IMR-90 (cell line): Measurements from ENCODE around the gene RASL11A. TPM values are rescaled to one million over a fixed set of nuclear protein-coding genes. Genes with fewer than 3 reads are reported as not detected.

ENCODE experiments used
- ATAC-seq: fragments of 200-7000 bp; cut with Tn5 transposase; 2 replicates; pipeline ENCODE4 v1.9.1; 2020; ENCODE audit warnings: low read depth, mild to moderate bottlenecking, moderate library complexity
- BruUV-seq: library from RNA; stranded (reverse); fragments of 400-500 nt; replicated peaks from 2 replicates; lab custom pipeline; 2021; lab: Mats Ljungman, UMichigan
- CTCF ChIA-PET: fragments of 300-600 bp; formaldehyde crosslinking; extraction: SDS; loops from one replicate; lab custom pipeline; 2021; ENCODE audit warnings: antibody characterized with exemption; lab: Yijun Ruan, JAX
- POLR2A ChIA-PET: fragments of 300-600 bp; sonication (Branson Sonifier 250); formaldehyde crosslinking; loops from one replicate; lab custom pipeline; 2022; ENCODE audit warnings: antibody characterized with exemption; ENCODE audit not compliant: unreplicated experiment; lab: Charles Lee
- DNase-seq: peaks from one replicate; pipeline ENCODE4 v3.0.0; 2013
- H2AFZ ChIP-seq: replicated peaks from 2 replicates; pipeline ENCODE3; 2013; ENCODE audit warnings: low read length, mild to moderate bottlenecking; ENCODE audit not compliant: poor library complexity
- H2AK5ac ChIP-seq: 2 replicates; pipeline ENCODE4 v1.6.1; 2013; ENCODE audit warnings: low read depth, low read length, inconsistent platforms
- H2AK9ac ChIP-seq: replicated peaks from 2 replicates; pipeline ENCODE3; 2013; ENCODE audit warnings: mild to moderate bottlenecking, low read depth, low read length, moderate library complexity; ENCODE audit not compliant: poor library complexity
- H2BK120ac ChIP-seq: 2 replicates; pipeline ENCODE4 v1.6.1; 2013; ENCODE audit warnings: low read depth, low read length, inconsistent platforms
- H2BK15ac ChIP-seq: 3 replicates; pipeline ENCODE4 v1.6.1; 2013; ENCODE audit warnings: low read depth, low read length, inconsistent platforms
- H2BK20ac ChIP-seq: 2 replicates; pipeline ENCODE4 v1.6.1; 2013; ENCODE audit warnings: low read depth, mild to moderate bottlenecking, inconsistent platforms, low read length, moderate library complexity
- H2BK5ac ChIP-seq: 2 replicates; pipeline ENCODE4 v1.6.1; 2013; ENCODE audit warnings: mild to moderate bottlenecking, low read depth, low read length, inconsistent platforms; ENCODE audit not compliant: poor library complexity, severe bottlenecking
- H3K14ac ChIP-seq: replicated peaks from 2 replicates; pipeline ENCODE4 v1.6.1; 2013; ENCODE audit warnings: low read depth, low read length, inconsistent platforms
- H3K18ac ChIP-seq: 2 replicates; pipeline ENCODE4 v1.6.1; 2013; ENCODE audit warnings: low read depth, low read length, control low read depth
- H3K23ac ChIP-seq: 2 replicates; pipeline ENCODE4 v1.6.1; 2013; ENCODE audit warnings: low read depth, low read length, inconsistent platforms
- H3K27ac ChIP-seq: 2 replicates; pipeline ENCODE4 v1.5.1; 2013; ENCODE audit warnings: mild to moderate bottlenecking, control low read depth, low read length; ENCODE audit not compliant: insufficient read depth
- H3K27me3 ChIP-seq: 2 replicates; pipeline ENCODE4 v1.6.1; 2013; ENCODE audit warnings: low read length; ENCODE audit not compliant: control insufficient read depth, insufficient read depth
- H3K36me3 ChIP-seq: 2 replicates; pipeline ENCODE4 v1.6.1; 2013; ENCODE audit warnings: low read length, mixed read lengths; ENCODE audit not compliant: control insufficient read depth, insufficient read depth
- H3K4ac ChIP-seq: 2 replicates; pipeline ENCODE4 v1.6.1; 2013; ENCODE audit warnings: low read depth, low read length, inconsistent platforms
- H3K4me1 ChIP-seq: 2 replicates; pipeline ENCODE4 v1.6.1; 2013; ENCODE audit warnings: low read length, mixed read lengths; ENCODE audit not compliant: control insufficient read depth, insufficient read depth
- H3K4me2 ChIP-seq: 2 replicates; pipeline ENCODE4 v1.6.1; 2013; ENCODE audit warnings: low read depth, mild to moderate bottlenecking, control low read depth, low read length, moderate library complexity
- H3K4me3 ChIP-seq: 2 replicates; pipeline ENCODE4 v1.5.1; 2013; ENCODE audit warnings: low read depth, mild to moderate bottlenecking, control low read depth, low read length, moderate library complexity; ENCODE audit not compliant: insufficient read depth
- H3K56ac ChIP-seq: 2 replicates; pipeline ENCODE4 v1.6.1; 2013; ENCODE audit warnings: low read length, inconsistent platforms; ENCODE audit not compliant: insufficient read depth; ENCODE audit errors: extremely low read depth
- H3K79me1 ChIP-seq, 2 experiments: 2 replicates each; pipeline ENCODE4 v1.6.1; 2013; ENCODE audit warnings: low read length in 2 of 2, inconsistent platforms in 1 of 2, low read depth in 1 of 2
- H3K9ac ChIP-seq: 2 replicates; pipeline ENCODE4 v1.6.1; 2013; ENCODE audit warnings: low read depth, low read length, control low read depth
- H3K9me1 ChIP-seq: 2 replicates; pipeline ENCODE4 v1.6.1; 2013; ENCODE audit warnings: low read length, inconsistent platforms; ENCODE audit not compliant: insufficient read depth
- H3K9me3 ChIP-seq: 2 replicates; pipeline ENCODE4 v1.6.1; 2013; ENCODE audit warnings: low read length; ENCODE audit not compliant: control insufficient read depth, insufficient read depth
- H4K20me1 ChIP-seq: 2 replicates; pipeline ENCODE4 v1.6.1; 2013; ENCODE audit warnings: low read length, inconsistent platforms; ENCODE audit not compliant: insufficient read depth
- H4K5ac ChIP-seq: 2 replicates; pipeline ENCODE4 v1.6.1; 2013; ENCODE audit warnings: mild to moderate bottlenecking, low read depth, low read length, control low read depth
- H4K8ac ChIP-seq, 2 experiments: 2 replicates each; pipeline ENCODE4 v1.6.1; 2013; ENCODE audit warnings: low read depth in 2 of 2, low read length in 2 of 2, control low read depth in 1 of 2, inconsistent platforms in 1 of 2
- H4K91ac ChIP-seq: 2 replicates; pipeline ENCODE4 v1.6.1; 2013; ENCODE audit warnings: low read depth, low read length, inconsistent platforms; ENCODE audit not compliant: insufficient read depth
- BHLHE40 ChIP-seq: fragments of 150-350 bp; IDR thresholded peaks from 2 replicates; pipeline ENCODE4 v1.6.1; 2016; ENCODE audit warnings: mild to moderate bottlenecking, low read depth, low read length
- CEBPB ChIP-seq: IDR thresholded peaks from 2 replicates; pipeline ENCODE4 v1.6.1; 2012; ENCODE audit warnings: low read depth, low read length, improper control_type of control experiment
- CHD1 ChIP-seq: IDR thresholded peaks from 2 replicates; pipeline ENCODE4 v1.6.1; 2012; ENCODE audit warnings: low read depth, low read length, improper control_type of control experiment
- ELK1 ChIP-seq: fragments of 150-350 bp; IDR thresholded peaks from 2 replicates; pipeline ENCODE4 v1.6.1; 2016; ENCODE audit warnings: low read depth, mild to moderate bottlenecking, low read length, moderate library complexity, borderline replicate concordance
- FOS ChIP-seq: fragments of 150-350 bp; IDR thresholded peaks from 2 replicates; pipeline ENCODE4 v1.6.1; 2016; ENCODE audit warnings: low read depth, low read length
- MAZ ChIP-seq: IDR thresholded peaks from 2 replicates; pipeline ENCODE4 v1.6.1; 2012; ENCODE audit warnings: low read depth, mild to moderate bottlenecking, low read length, improper control_type of control experiment, moderate library complexity, borderline replicate concordance
- MXI1 ChIP-seq: IDR thresholded peaks from 2 replicates; pipeline ENCODE4 v1.6.1; 2012; ENCODE audit warnings: low read depth, mild to moderate bottlenecking, low read length, moderate library complexity, borderline replicate concordance
- NFE2L2 ChIP-seq: fragments of 150-350 bp; IDR thresholded peaks from 2 replicates; pipeline ENCODE4 v1.6.1; 2016; ENCODE audit warnings: low read depth, mild to moderate bottlenecking, low read length
- RCOR1 ChIP-seq: IDR thresholded peaks from 2 replicates; pipeline ENCODE4 v1.6.1; 2012; ENCODE audit warnings: mild to moderate bottlenecking, low read length, improper control_type of control experiment; ENCODE audit not compliant: insufficient replicate concordance
- RFX5 ChIP-seq: IDR thresholded peaks from 2 replicates; pipeline ENCODE4 v1.8.0; 2012; ENCODE audit warnings: low read depth, mild to moderate bottlenecking, low read length, moderate library complexity
- SMC3 ChIP-seq: fragments of 150-350 bp; IDR thresholded peaks from 2 replicates; pipeline ENCODE4 v1.6.1; 2016; ENCODE audit warnings: low read depth, mild to moderate bottlenecking, antibody characterized with exemption, low read length, moderate library complexity
- USF2 ChIP-seq: fragments of 150-350 bp; IDR thresholded peaks from 2 replicates; pipeline ENCODE4 v1.6.1; 2017; ENCODE audit warnings: mild to moderate bottlenecking, antibody characterized with exemption, low read length, low read depth
- WGBS, 2 experiments: methylation state at CpG; one replicate each; pipeline versions ENCODE4 v1.1.5 to v1.1.7; 2013; ENCODE audit warnings: missing lambda C conversion rate in 2 of 2; ENCODE audit not compliant: insufficient read length in 1 of 2; ENCODE audit errors: extremely low coverage in 2 of 2; 5-methylcytosine and 5-hydroxymethylcytosine counted together
- dilution Hi-C: fragments of 300-500 bp; cut with HindIII; formaldehyde crosslinking; loops from one replicate; pipeline ENCODE4 v1.14.3; 2018; ENCODE audit warnings: low sequenced_read_pairs; ENCODE audit not compliant: unreplicated experiment
- in situ Hi-C: fragments of 300-500 bp; cut with MboI; formaldehyde crosslinking; loops from 3 replicates; pipeline ENCODE4 v1.14.3; 2019; ENCODE audit warnings: low sequenced_read_pairs, inconsistent platforms, mixed read lengths
- intact Hi-C: fragments of 100-400 bp; cut with micrococcal nuclease; formaldehyde crosslinking; loops from 2 replicates; pipeline ENCODE4 v1.10.0; 2022
- polyA plus RNA-seq, 3 experiments: library from polyadenylated mRNA; depleted of rRNA; stranded (reverse); fragments of >200 nt; gene quantifications; 2 replicates each; pipeline ENCODE4 v1.2.3, GENCODE V29; 2012; ENCODE audit warnings: low replicate concordance in 1 of 3
- total RNA-seq: library from RNA; depleted of rRNA; stranded (reverse); fragments of >200 nt; gene quantifications from 2 replicates; pipeline ENCODE4 v1.2.3, GENCODE V29; 2012

RASL11A gene
- total and polyA plus RNA-seq, 2 of the 4 experiments (the other 2 are of a cell fraction) = 10.4 to 18.5 TPM

DNA sequence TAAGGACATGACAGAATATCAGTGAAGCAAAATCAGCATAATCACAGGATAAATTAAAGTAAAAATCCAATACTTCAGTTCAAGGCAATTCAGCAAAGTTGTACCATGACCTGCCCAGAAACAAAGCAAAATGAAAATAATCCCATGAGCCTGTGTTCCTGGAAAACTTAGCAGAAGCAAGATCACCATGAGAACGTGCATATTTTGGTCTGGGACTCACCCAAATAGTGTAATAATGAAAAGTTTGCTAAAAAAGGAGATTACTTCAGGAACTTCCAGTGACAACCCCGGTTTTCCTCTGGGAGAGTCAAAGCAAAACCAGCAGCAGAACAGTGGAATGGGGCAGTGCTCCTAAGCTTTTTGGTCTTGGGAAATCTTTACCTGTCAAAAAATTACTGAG lies 34.2 kb upstream of the RASL11A start:
- DNase-seq (no peak), ATAC-seq (no peak)
- peaks cover 4% of the 10 kb centered on the region for H3K9me3 ChIP-seq
- no peak for TF ChIP-seq BHLHE40
- TF ChIP-seq CEBPB = no peak
- no peak for TF ChIP-seq MXI1
- TF ChIP-seq FOS = no peak
- no peak for TF ChIP-seq RCOR1
- TF ChIP-seq SMC3 = no peak
- TF ChIP-seq CHD1 = no peak
- TF ChIP-seq NFE2L2 = no peak
- no peak for TF ChIP-seq MAZ
- TF ChIP-seq USF2 = no peak
- TF ChIP-seq RFX5 = no peak
- TF ChIP-seq ELK1 = no peak
- H3K27me3 ChIP-seq = no peaks in the 10 kb centered on the region
- H3K23ac ChIP-seq = no peak overlapping the region
- H3K9ac ChIP-seq = no peak overlapping the region
- no peak overlapping the region for H2AK9ac ChIP-seq
- no peak overlapping the region for H3K4me3 ChIP-seq
- in situ Hi-C loops (no loop called here), intact Hi-C loops (no loop called here), dilution Hi-C loops (no loop called here)
- no peak overlapping the region for H3K56ac ChIP-seq
- H2AFZ ChIP-seq = no peak overlapping the region
- H2BK5ac ChIP-seq = no peak overlapping the region
- H4K91ac ChIP-seq = no peak overlapping the region
- no peaks in the 10 kb centered on the region for H3K79me1 ChIP-seq
- no peak overlapping the region for H2BK20ac ChIP-seq
- no peaks in the 10 kb centered on the region for H3K36me3 ChIP-seq
- ChIA-PET CTCF (no interaction called here), POLR2A (no interaction called here)
- no peak overlapping the region for H3K4ac ChIP-seq
- no peak overlapping the region for H3K27ac ChIP-seq
- H3K4me1 ChIP-seq = no peaks in the 10 kb centered on the region
- H2AK5ac ChIP-seq = no peak overlapping the region
- H2BK15ac ChIP-seq = no peak overlapping the region
- no peak overlapping the region for H2BK120ac ChIP-seq
- WGBS, 2 experiments = 50% methylated on average over 1 of the region's 2 CpGs; no CpG with 5 or more reads in 1 of the 2 experiments
- BruUV-seq = no TSS peak
- H4K8ac ChIP-seq = no peak overlapping the region
- no peak overlapping the region for H3K4me2 ChIP-seq
- H3K9me1 ChIP-seq = no peaks in the 10 kb centered on the region
- H3K14ac ChIP-seq = no peak overlapping the region
- H4K5ac ChIP-seq = no peak overlapping the region
- no peak overlapping the region for H3K18ac ChIP-seq
- H4K20me1 ChIP-seq = no peaks in the 10 kb centered on the region
